Hepatocyte (in vitro differentiated cells): ENCODE results near the gene ALB.
"Not testable (repeated sequence)": the region's sequence is repeated elsewhere in the genome, so short reads cannot be mapped to it uniquely, and the experiment has no call there.

Experiments used
- EZH2 ChIP-seq: fragments of 200-600 bp; sonication (generic); IDR thresholded peaks from 2 replicates; pipeline ENCODE4 v1.6.1; 2016; ENCODE audit warnings: antibody characterized with exemption, mild to moderate bottlenecking, borderline replicate concordance
- EZH2phosphoT487 ChIP-seq: fragments of 200-600 bp; sonication (generic); IDR thresholded peaks from one replicate; pipeline ENCODE4 v1.6.1; 2018; ENCODE audit warnings: antibody characterized with exemption, mild to moderate bottlenecking, low read depth, moderate library complexity; ENCODE audit not compliant: unreplicated experiment, severe bottlenecking
- TF ChIP-seq, protein P1 (sequence below): fragments of 200-600 bp; sonication (generic); IDR thresholded peaks from 2 replicates; pipeline ENCODE4 v1.5.1; 2016; ENCODE audit warnings: antibody characterized with exemption, mild to moderate bottlenecking; ENCODE audit not compliant: poor library complexity

DNA sequence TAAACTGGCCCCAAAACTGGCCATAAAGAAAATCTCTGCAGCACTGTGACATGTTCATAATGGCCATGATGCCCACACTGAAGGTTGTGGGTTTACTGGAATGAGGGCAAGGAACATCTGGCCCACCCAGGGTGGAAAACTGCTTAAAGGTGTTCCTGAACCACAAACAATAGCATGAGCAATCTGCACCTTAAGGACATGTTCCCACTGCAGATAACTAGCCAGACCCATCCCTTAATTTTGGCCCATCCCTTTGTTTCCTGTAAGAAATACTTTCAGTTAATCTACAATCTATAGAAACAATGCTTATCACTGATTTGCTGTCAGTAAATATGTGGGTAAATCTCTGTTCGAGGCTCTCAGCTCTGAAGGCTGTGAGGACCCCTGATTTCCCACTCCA lies 46.9 kb upstream of the ALB start:
- TF ChIP-seq, protein P1, sequence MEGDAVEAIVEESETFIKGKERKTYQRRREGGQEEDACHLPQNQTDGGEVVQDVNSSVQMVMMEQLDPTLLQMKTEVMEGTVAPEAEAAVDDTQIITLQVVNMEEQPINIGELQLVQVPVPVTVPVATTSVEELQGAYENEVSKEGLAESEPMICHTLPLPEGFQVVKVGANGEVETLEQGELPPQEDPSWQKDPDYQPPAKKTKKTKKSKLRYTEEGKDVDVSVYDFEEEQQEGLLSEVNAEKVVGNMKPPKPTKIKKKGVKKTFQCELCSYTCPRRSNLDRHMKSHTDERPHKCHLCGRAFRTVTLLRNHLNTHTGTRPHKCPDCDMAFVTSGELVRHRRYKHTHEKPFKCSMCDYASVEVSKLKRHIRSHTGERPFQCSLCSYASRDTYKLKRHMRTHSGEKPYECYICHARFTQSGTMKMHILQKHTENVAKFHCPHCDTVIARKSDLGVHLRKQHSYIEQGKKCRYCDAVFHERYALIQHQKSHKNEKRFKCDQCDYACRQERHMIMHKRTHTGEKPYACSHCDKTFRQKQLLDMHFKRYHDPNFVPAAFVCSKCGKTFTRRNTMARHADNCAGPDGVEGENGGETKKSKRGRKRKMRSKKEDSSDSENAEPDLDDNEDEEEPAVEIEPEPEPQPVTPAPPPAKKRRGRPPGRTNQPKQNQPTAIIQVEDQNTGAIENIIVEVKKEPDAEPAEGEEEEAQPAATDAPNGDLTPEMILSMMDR: not testable (repeated sequence)
- not testable (repeated sequence) for TF ChIP-seq EZH2phosphoT487, EZH2
